GM04503 (cell line): ENCODE measurements around the gene TP53INP2.
A peak's percentile ranks its signal among the peaks of the same experiment; 100 is the strongest.
"Not testable (repeated sequence)": the region's sequence is repeated elsewhere in the genome, so short reads cannot be mapped to it uniquely, and the experiment has no call there.

ENCODE experiments used
- DNase-seq: peaks from one replicate; pipeline ENCODE4 v3.0.0-alpha.2; 2012; ENCODE audit warnings: low read depth

The TP53INP2 gene

DNA sequence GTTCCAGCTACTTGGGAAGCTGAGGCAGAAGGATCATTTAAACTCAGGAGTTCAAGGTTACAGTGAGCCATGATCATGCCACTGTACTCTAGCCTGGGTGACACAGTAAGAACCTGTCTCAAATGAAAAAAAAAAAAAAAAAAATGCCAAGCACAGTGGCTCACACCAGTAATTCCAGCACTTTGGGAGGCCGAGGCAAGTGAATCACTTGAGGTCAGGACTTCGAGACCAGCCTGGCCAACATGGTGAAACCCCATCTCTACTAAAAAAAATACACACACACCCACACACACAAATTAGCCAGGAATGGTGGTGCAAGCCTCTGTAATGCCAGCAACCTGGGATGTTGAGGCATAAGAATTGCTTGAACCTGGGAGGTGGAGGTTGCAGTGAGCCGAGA, 18.4 kb downstream of the TP53INP2 start:
- DNase-seq, result not testable (repeated sequence)

DNA sequence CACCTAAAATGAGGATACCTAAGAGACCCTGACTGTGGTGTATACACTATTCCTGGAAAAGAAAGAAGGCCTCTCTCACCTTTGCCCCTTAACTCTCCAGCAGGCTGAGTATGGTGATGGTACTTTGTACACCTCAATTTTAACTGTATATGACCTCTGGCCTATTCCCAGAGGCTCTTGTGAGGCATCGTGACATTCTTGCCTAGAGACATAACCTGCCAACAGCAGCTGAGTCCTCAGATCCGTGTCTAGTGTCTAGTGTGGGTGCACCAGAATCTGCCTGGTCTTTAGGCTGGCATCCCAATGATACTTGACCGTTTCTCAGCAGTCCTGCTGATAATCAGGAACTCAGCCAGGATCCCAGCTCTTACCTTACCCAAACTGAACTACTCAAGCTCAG, 20.0 kb downstream of the TP53INP2 start:
- DNase-seq, result no peak

DNA sequence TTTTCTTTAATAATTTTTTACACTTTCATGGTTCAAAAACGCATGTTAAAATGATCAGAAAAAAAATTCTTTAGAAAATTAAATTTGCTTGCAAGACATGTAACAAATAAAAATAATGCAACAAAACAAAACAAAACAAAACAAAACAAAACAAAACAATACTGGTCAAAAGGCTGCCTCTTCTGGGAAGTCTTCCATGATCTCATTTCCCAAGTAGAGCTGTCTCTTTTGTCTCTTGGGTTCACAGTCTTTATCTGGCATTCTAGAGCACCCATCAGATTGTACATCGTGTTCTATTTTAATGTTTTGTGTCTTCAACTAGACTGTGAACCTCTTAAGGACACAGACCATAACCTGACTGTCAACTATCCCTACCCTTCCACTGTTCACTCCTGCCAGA, 25.3 kb downstream of the TP53INP2 start:
- no peak for DNase-seq

DNA sequence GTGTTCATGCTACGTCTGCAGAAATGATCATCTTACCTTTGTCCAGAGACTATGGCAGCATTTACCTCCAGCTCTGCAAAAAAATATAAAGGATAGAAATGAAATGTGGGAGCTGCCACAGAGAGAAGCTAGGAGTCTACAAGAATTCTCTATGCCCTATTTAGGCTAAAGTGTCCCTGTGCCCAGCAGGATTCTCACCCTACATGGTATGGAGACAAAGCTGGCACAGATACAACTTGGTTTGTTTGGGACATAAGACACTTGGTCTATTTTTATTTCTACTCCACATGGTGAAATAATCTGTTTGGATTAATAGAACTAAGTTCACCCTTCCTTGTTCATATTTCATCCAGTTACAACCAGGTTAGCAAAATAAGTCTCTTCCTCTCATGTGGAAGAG, 28.4 kb downstream of the TP53INP2 start:
- no peak for DNase-seq

DNA sequence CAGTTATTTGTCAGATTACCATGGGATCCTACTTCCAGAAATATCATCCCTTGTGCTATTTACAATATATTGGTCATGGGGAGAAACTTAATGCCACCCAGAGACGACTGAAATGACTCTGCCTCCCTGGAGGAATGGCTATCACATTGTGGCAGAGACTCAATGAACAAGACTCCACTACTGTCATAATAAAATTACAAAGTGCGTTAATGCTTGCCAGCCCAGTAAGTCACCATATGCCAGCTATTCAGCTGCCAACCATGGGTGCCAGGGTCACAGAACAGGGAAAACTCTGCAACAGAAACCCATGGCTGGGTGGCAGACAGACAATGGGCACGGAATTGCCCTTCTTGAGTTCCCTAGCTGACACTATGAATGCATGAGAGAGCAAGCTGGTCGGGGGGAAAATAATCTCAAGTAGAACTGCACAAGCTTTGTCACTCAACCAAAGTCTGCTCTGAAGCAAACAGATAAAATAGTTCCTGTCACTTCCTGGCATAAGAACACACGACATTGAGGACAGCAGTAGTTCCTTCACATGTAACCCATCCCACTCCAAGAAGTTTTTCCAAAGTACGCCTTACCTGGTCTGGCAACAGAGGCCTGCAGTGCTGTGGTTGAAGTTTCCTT, 32.1 kb downstream of the TP53INP2 start:
- DNase-seq, result no peak

- DNase-seq, result no peak
Measured at GRCh38 chr20:34743039-34743438, 38.9 kb downstream of the TP53INP2 start.

DNA sequence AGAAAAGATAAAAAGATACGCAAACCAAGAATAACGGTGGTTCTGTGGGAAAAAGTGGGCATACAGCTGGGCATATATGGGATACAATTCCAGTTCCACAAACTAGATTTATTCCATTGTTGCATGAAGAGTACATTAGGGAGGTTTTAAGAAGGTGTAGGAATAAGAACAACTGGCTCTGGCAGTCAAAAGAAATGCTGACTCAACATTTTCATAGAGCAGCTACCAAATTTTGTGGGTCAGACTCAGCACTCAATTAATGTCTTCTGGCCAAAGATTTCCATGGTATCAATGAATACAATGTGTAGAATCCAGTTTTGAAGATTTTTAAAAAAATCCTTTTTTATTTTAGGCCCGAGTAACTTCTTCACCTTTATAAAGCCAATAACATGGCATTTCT, 40.2 kb downstream of the TP53INP2 start:
- DNase-seq, result no peak

DNA sequence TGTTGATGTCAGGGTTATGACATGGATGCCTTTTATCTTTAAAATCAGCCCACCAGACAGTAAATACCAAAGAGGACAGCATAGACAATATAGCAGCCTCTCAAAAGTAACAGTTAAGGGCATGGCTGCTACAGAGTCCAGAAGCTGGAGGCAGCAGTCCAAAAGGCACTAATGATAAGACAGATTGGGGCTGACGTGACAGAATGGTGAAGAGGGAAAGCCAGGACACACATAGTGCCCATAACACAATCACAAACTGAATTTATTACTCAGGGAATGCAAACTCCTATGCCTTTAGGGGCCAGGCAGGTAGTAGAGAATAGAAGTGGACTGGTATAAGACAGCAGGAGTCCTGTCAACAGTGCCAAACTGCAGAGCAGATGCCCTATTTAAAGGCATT, 40.7 kb downstream of the TP53INP2 start:
- DNase-seq, result no peak

- no peak for DNase-seq
Measured at GRCh38 chr20:34746674-34747073, 42.5 kb downstream of the TP53INP2 start.

DNA sequence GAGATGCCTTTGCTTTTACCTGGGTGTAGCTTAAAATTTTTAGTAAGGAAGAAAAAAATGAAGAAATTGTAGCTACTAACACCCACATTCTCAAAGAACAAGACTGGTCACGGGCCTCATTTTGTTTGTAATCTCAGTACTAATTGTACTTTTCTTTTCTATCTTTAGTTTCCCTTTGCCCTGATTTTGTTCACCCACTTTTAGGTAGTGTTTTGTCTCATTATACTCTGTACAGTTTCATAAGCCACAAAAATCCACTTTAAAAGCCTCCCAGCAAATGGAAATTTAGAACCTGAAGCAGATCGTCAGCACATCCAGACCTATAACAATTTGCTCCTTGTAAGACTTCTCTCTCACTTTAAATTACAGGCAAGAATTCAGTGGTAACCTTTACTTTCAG, 43.3 kb downstream of the TP53INP2 start:
- no peak for DNase-seq

- DNase-seq, result no peak
Measured at GRCh38 chr20:34748709-34749108, 44.6 kb downstream of the TP53INP2 start.

DNA sequence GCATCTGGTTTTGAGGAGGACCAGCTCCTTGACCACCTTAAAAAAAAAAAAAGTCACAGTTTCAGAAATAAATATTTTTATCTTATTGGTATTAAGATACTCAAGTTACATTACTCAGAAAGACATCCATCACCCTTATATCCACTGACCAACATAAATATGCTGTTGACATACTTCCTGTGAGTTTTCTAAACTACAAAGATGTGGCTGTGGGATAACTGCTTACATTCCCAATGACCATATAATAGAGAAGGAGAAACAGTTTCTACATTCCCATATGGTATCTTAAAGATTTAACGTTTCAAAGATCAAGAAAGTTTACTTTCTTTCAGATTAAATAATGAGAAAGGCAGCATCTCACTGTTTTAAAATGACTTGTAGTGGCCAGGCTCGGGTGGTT, 46.3 kb downstream of the TP53INP2 start:
- no peak for DNase-seq

DNA sequence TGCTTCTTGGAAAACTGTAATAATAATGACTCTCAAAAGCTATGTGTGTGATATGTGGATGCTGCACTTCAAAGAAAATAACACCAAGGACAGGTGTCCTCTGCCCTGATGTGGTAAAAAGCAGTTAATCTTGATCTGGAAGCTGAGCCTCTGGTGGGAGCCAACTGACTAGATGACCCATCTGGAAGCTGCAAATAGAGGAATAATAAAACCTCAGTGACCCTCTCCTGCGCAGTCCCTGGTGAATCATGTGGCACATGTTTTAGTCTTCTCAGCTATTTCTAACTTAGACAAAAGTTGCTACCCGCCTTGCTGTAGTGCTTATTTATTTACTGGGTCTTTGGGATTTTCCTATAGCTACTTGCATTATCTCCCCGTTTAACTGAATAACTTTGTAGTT, 47.3 kb downstream of the TP53INP2 start:
- no peak for DNase-seq

GRCh38 chr20:34753706-34754461, 49.7 kb downstream of the TP53INP2 start:
- DNase-seq, result peak; percentile 35

GRCh38 chr20:34754611-34755010, 50.5 kb downstream of the TP53INP2 start:
- no peak for DNase-seq

DNA sequence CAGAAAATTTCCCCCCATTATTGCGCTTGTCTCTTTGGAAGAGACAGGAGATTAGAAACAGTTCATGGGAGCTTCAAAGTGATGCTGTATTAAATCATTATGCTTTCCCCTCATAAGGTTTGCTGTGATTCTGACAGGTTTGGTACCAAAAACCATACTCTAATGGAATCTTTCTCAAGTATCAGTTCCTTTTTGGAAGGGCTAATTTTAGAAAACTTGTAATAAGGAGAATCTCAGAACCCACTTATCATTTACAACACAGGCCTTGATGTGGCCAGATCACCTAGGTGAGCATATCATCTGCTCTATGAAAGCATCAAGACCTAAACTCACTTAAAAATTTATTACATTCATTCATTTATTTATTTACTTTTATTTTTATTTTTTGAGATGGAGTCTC, 51.2 kb downstream of the TP53INP2 start:
- no peak for DNase-seq

GRCh38 chr20:34762031-34762555, 57.9 kb downstream of the TP53INP2 start:
- DNase-seq, result no peak
